BE2C (cell line): ENCODE data around the gene OR10S1.

ENCODE experiments used
- DNase-seq: peaks from one replicate; pipeline ENCODE4 v3.0.0-alpha.2; 2020
- H3K27me3 ChIP-seq: fragments of 250-450 bp; sonication (Bioruptor Pico); 2 replicates; pipeline ENCODE4 v1.5.1; 2020; ENCODE audit warnings: mild to moderate bottlenecking
- H3K36me3 ChIP-seq: fragments of 250-450 bp; sonication (Bioruptor Pico); 2 replicates; pipeline ENCODE4 v1.5.1; 2020; ENCODE audit warnings: mild to moderate bottlenecking
- H3K4me1 ChIP-seq: fragments of 250-450 bp; sonication (Bioruptor Pico); 2 replicates; pipeline ENCODE4 v1.5.1; 2020
- H3K4me3 ChIP-seq: 2 replicates; pipeline ENCODE4 v1.5.1; 2011; ENCODE audit warnings: low read depth, low read length
- H3K9me3 ChIP-seq: fragments of 250-450 bp; sonication (Bioruptor Pico); 2 replicates; pipeline ENCODE4 v1.5.1; 2020
- TF ChIP-seq, protein P1 (sequence below): IDR thresholded peaks from 2 replicates; pipeline ENCODE4 v1.5.1; 2012; ENCODE audit warnings: mild to moderate bottlenecking, low read depth, low read length

The OR10S1 gene

DNA sequence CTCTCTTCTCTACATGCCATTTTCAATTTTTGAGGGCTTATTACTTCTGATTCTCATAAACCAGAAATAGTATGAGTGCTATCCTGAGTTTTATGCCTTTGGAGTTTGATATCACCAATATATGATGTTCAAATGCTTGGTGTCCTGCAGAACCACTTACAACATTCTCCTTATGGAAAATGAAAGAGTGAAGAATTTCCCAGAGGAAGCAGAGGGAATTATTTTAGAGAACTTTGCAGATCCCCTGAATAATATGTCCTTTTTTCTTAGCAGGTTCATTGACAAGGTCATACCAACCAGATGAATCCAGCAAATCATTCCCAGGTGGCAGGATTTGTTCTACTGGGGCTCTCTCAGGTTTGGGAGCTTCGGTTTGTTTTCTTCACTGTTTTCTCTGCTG lies 38.3 kb downstream of the OR10S1 start, which contains the start of gene OR4D5:
OR4D5 (plus strand) TSS at position 301 of the 400 bp plus-strand sequence; CDS start at position 301, 0 bp downstream.
- DNase-seq, result no peak
- H3K36me3 ChIP-seq, result no peaks in the 10 kb centered on the region
- TF ChIP-seq, protein P1, sequence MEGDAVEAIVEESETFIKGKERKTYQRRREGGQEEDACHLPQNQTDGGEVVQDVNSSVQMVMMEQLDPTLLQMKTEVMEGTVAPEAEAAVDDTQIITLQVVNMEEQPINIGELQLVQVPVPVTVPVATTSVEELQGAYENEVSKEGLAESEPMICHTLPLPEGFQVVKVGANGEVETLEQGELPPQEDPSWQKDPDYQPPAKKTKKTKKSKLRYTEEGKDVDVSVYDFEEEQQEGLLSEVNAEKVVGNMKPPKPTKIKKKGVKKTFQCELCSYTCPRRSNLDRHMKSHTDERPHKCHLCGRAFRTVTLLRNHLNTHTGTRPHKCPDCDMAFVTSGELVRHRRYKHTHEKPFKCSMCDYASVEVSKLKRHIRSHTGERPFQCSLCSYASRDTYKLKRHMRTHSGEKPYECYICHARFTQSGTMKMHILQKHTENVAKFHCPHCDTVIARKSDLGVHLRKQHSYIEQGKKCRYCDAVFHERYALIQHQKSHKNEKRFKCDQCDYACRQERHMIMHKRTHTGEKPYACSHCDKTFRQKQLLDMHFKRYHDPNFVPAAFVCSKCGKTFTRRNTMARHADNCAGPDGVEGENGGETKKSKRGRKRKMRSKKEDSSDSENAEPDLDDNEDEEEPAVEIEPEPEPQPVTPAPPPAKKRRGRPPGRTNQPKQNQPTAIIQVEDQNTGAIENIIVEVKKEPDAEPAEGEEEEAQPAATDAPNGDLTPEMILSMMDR, result no peak
- H3K4me1 ChIP-seq, result no peaks in the 10 kb centered on the region
- H3K27me3 ChIP-seq, result no peaks in the 10 kb centered on the region
- H3K9me3 ChIP-seq, result no peaks in the 10 kb centered on the region
- H3K4me3 ChIP-seq, result no peak within 1 kb of the TSS
